VCaP (cell line): ENCODE results near the gene PARVA.

Source experiments
- H3K27ac ChIP-seq: fragments of 450-650 bp; 2 replicates; pipeline ENCODE4 v1.5.1; 2017
- TF ChIP-seq, protein P1 (sequence below): fragments of 450-650 bp; conservative IDR thresholded peaks from 2 replicates; pipeline ENCODE4 v1.5.1; 2017; ENCODE audit warnings: mild to moderate bottlenecking, moderate library complexity

PARVA gene

GRCh38 chr11:12526789-12527188, 149.4 kb downstream of the PARVA start:
- TF ChIP-seq, protein P1, sequence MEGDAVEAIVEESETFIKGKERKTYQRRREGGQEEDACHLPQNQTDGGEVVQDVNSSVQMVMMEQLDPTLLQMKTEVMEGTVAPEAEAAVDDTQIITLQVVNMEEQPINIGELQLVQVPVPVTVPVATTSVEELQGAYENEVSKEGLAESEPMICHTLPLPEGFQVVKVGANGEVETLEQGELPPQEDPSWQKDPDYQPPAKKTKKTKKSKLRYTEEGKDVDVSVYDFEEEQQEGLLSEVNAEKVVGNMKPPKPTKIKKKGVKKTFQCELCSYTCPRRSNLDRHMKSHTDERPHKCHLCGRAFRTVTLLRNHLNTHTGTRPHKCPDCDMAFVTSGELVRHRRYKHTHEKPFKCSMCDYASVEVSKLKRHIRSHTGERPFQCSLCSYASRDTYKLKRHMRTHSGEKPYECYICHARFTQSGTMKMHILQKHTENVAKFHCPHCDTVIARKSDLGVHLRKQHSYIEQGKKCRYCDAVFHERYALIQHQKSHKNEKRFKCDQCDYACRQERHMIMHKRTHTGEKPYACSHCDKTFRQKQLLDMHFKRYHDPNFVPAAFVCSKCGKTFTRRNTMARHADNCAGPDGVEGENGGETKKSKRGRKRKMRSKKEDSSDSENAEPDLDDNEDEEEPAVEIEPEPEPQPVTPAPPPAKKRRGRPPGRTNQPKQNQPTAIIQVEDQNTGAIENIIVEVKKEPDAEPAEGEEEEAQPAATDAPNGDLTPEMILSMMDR = no peak
- no peak overlapping the region for H3K27ac ChIP-seq

DNA sequence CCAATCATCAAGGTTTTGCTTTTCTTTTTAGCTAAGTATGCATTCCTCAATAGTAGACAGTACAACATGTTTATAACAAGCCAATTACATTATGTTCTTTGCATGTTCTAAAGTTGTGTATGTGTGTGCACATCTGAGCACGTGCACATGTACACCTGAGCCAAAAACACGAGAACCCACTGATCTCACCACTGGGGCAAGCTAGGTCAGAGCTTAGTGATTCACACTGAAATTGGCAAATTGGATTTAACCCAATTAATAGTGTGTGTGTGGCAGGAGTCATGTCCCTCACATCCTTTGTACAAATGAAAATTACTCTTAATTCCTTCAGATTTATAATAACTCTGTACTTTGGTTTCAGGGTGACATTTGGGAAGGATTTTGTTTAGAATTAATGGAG, 151.1 kb downstream of the PARVA start:
- TF ChIP-seq, protein P1 = no peak
- no peak overlapping the region for H3K27ac ChIP-seq

GRCh38 chr11:12529041-12529440, 151.7 kb downstream of the PARVA start:
- TF ChIP-seq, protein P1 = no peak
- no peak overlapping the region for H3K27ac ChIP-seq

DNA sequence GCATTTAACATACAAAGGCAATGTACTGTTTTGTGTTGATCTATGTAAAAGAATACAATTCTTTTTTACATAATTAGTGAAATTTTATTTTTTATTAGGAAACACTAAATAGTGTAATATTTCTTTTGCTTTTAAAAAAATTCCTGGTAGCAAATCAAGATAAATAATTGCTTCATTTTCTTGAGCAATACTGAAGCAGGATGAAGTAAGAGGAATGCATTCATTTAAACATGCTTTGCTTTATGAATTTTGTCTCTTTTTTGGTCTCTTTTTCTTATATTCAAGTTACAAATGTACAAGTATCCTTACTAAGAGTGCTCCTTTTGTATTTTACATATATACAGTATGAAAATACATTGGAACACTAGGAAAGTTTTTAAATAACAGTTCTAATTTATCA, 152.4 kb downstream of the PARVA start:
- no peak overlapping the region for H3K27ac ChIP-seq
- TF ChIP-seq, protein P1 = no peak

DNA sequence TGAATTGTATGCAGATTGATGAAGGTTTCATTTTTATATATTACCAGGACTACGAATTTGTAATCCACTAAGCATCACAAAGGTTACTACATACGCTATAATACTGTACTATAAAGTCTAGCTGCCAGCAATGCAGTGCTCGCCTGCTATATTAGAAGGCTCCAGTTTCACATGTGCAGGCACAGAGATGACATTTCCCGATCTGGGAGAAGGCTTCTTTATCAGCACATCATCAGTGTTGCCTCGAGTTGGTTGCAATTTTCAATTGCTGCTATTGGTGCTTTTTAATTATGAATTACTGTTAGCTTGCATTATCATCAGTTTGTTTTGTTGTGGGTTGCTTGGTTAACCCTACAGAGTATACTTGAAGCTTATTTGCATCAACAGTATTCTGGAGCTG, 153.6 kb downstream of the PARVA start:
- TF ChIP-seq, protein P1 = no peak
- H3K27ac ChIP-seq = no peak overlapping the region

GRCh38 chr11:12531681-12532080, 154.3 kb downstream of the PARVA start:
- TF ChIP-seq, protein P1 = no peak
- H3K27ac ChIP-seq = no peak overlapping the region

GRCh38 chr11:12532580-12532979, 155.2 kb downstream of the PARVA start:
- TF ChIP-seq, protein P1 = no peak
- no peak overlapping the region for H3K27ac ChIP-seq

DNA sequence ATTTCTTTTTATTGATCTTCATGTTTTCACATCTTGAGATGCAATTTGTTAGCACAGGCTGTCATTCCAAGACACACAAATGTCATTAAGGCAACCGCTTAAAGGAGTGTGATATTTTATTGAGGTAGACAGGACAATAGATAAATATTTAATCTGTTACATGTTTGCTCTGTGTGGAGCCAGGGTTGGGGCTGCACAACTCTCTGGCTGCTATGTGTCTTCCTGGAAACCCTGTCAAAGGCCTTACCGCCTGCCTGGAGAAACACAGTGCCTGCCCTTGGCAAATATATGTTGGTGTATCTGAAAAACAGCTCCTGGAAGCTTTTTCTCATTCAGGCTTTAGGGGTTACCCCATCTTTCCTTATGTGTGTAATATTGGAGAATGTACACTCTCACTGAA, 157.2 kb downstream of the PARVA start:
- peak overlapping the region; percentile 27; the same call in 1 of the 2 replicates for H3K27ac ChIP-seq
- TF ChIP-seq, protein P1 = no peak
